Endothelial cell (in vitro differentiated cells): ENCODE measurements around the gene RHOF. TPM values are rescaled to one million over a fixed set of nuclear protein-coding genes. Genes with fewer than 3 reads are reported as not detected.

Experiments used
- DNase-seq: peaks from one replicate; pipeline ENCODE4 v3.0.0; 2021; ENCODE audit warnings: low spot score
- H3K27ac Mint-ChIP-seq: one replicate; pipeline ENCODE4 v1.8.0; 2021; ENCODE audit warnings: mixed read lengths, inconsistent platforms; ENCODE audit not compliant: unreplicated experiment
- H3K27me3 Mint-ChIP-seq: one replicate; pipeline ENCODE4 v1.8.0; 2021; ENCODE audit warnings: mild to moderate bottlenecking, moderate library complexity, mixed read lengths, inconsistent platforms; ENCODE audit not compliant: unreplicated experiment
- H3K36me3 Mint-ChIP-seq: one replicate; pipeline ENCODE4 v1.8.0; 2021; ENCODE audit warnings: mild to moderate bottlenecking, low read depth, mixed read lengths, inconsistent platforms; ENCODE audit not compliant: unreplicated experiment
- H3K4me1 Mint-ChIP-seq: one replicate; pipeline ENCODE4 v1.8.0; 2021; ENCODE audit warnings: mild to moderate bottlenecking, mixed read lengths, inconsistent platforms; ENCODE audit not compliant: unreplicated experiment
- H3K4me3 Mint-ChIP-seq: one replicate; pipeline ENCODE4 v1.8.0; 2021; ENCODE audit warnings: mild to moderate bottlenecking, mixed read lengths, inconsistent platforms; ENCODE audit not compliant: unreplicated experiment
- H3K9me3 Mint-ChIP-seq: one replicate; pipeline ENCODE4 v1.8.0; 2021; ENCODE audit warnings: mixed read lengths, inconsistent platforms; ENCODE audit not compliant: unreplicated experiment
- total RNA-seq: library from RNA; stranded (reverse); fragmentation: NEBNext Ultra II Directional; extraction: Animal tissue kit (Norgen Biotek cat#: 25700); gene quantifications from one replicate; pipeline ENCODE4 v1.2.1, GENCODE V29; 2021; ENCODE audit not compliant: unreplicated experiment
- TF ChIP-seq, protein P1 (sequence below): fragments of 200-600 bp; sonication (generic); IDR thresholded peaks from one replicate; pipeline ENCODE4 v1.5.0; 2021; ENCODE audit warnings: antibody characterized with exemption; ENCODE audit not compliant: unreplicated experiment

Gene RHOF
- total RNA-seq, 1 donor from 2014 or later: 25.7 TPM

DNA sequence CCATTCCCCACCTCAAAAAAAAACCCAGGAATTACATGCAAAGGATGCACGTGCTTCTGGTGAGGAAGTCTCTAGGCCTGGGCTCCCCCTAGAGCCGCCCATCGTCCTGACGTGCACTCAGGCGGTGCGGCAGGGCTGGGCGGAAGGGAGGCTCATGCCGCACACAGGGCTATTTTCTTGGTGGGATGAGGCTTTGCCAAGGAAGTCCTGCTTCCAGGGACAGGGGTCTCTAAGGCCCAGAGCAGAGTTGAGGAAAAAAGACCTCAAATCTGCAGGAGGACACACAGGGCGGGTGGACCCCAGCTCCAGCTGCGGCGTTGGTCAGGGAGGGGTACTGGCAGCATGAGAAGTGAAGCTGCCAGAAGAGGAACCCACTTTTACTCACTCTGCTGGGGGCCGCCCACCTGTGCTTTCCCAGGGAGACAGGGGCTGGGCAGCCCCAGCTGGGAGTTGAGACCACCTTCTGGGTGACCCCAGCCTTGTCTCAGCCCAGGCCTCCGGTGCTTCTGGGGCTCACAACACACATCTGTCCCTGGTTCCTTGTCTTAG is 4.2 kb downstream of the RHOF start:
- Mint-ChIP-seq H3K4me1 (peaks cover 19% of the 10 kb centered on the region), H3K27ac (peak overlapping the region; percentile 75), H3K27me3 (peaks cover 15% of the 10 kb centered on the region), H3K36me3 (peaks cover 4% of the 10 kb centered on the region), H3K4me3 (no peak overlapping the region), H3K9me3 (no peaks in the 10 kb centered on the region)
- no peak for DNase-seq
- TF ChIP-seq, protein P1, sequence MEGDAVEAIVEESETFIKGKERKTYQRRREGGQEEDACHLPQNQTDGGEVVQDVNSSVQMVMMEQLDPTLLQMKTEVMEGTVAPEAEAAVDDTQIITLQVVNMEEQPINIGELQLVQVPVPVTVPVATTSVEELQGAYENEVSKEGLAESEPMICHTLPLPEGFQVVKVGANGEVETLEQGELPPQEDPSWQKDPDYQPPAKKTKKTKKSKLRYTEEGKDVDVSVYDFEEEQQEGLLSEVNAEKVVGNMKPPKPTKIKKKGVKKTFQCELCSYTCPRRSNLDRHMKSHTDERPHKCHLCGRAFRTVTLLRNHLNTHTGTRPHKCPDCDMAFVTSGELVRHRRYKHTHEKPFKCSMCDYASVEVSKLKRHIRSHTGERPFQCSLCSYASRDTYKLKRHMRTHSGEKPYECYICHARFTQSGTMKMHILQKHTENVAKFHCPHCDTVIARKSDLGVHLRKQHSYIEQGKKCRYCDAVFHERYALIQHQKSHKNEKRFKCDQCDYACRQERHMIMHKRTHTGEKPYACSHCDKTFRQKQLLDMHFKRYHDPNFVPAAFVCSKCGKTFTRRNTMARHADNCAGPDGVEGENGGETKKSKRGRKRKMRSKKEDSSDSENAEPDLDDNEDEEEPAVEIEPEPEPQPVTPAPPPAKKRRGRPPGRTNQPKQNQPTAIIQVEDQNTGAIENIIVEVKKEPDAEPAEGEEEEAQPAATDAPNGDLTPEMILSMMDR: no peak

GRCh38 chr12:121788176-121788818 is 5.2 kb downstream of the RHOF start:
- peaks cover 17% of the 10 kb centered on the region for H3K27me3 Mint-ChIP-seq
- DNase-seq: no peak
- no peaks in the 10 kb centered on the region for H3K9me3 Mint-ChIP-seq
- H3K36me3 Mint-ChIP-seq: peaks cover 4% of the 10 kb centered on the region
- peaks cover 18% of the 10 kb centered on the region for H3K4me1 Mint-ChIP-seq
- TF ChIP-seq, protein P1: no peak
- no peak overlapping the region for H3K4me3 Mint-ChIP-seq
- no peak overlapping the region for H3K27ac Mint-ChIP-seq

DNA sequence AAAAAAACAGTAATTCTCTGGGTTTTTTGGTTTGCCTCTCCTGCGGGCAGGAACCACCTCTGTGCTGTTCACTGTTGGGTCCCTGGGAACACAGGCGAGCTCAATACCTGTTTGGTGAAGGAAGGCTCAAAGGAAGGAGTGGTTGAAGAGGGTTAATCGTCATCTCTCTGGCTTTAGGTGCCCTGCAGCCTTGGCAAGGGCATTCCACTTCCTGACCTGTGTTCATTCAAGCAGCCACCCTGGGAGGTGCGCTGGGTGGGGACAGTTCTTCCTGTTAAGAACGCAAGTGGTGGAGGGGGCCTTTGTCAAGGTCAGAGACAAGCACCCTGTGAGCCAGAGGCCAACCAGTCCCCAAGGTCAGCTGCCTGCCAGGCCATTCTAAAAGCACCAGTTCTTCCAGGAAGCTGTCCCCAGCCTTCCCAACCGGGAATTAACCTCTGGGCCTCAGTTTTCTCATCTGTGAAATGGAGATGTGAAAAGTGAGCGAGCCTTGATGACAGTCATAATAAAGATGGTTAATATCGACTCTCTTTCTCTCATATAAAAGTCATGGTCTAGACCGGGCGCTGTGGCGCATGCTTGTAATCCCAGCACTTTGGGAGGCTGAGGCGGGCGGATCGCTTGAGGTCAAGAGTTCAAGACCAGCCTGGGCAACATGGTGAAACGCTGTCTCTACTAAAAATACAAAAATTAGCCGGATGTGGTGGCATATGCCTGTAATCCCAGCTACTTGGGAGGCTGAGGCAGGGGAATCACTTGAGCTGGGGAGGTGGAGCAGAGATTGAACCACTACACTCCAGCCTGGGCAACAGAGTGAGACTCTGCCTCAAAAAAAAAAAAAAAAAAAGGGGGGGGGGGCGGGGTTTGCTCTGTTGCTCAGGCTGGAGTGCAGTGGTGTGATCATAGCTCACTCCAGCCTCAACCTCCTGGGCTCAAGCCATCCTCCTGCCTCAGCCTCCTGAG is 6.1 kb downstream of the RHOF start:
- H3K4me3 Mint-ChIP-seq: no peak overlapping the region
- peaks cover 17% of the 10 kb centered on the region for H3K27me3 Mint-ChIP-seq
- H3K9me3 Mint-ChIP-seq: no peaks in the 10 kb centered on the region
- TF ChIP-seq, protein P1: no peak
- H3K27ac Mint-ChIP-seq: no peak overlapping the region
- peaks cover 4% of the 10 kb centered on the region for H3K36me3 Mint-ChIP-seq
- peaks cover 16% of the 10 kb centered on the region for H3K4me1 Mint-ChIP-seq
- no peak for DNase-seq

GRCh38 chr12:121786440-121786825 is 7.1 kb downstream of the RHOF start:
- H3K9me3 Mint-ChIP-seq: no peaks in the 10 kb centered on the region
- peaks cover 17% of the 10 kb centered on the region for H3K4me1 Mint-ChIP-seq
- H3K4me3 Mint-ChIP-seq: no peak overlapping the region
- no peak for DNase-seq
- no peak overlapping the region for H3K27ac Mint-ChIP-seq
- TF ChIP-seq, protein P1: no peak
- peaks cover 4% of the 10 kb centered on the region for H3K36me3 Mint-ChIP-seq
- peaks cover 16% of the 10 kb centered on the region for H3K27me3 Mint-ChIP-seq

DNA sequence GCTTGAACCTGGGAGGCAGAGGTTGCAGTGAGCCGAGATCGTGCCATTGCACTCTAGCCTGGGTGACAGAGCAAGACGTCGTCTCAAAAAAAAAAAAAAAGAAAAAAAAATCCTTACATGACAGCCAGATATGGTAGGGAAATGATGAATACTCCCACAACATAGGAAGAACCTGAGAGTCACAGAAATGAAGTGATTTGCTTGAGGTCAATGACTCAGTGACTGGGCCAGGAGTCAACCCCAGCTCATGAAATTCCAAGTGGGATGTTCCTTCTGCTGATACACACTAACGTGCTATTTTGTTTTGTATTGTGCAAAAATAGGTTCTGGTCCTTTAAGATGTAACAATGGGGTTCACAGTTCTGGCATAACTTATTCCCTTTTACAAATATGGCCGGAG is 9.0 kb downstream of the RHOF start:
- Mint-ChIP-seq H3K4me1 (peaks cover 6% of the 10 kb centered on the region), H3K27ac (no peak overlapping the region), H3K36me3 (no peaks in the 10 kb centered on the region), H3K27me3 (peaks cover 7% of the 10 kb centered on the region), H3K9me3 (no peaks in the 10 kb centered on the region), H3K4me3 (no peak overlapping the region)
- no peak for DNase-seq
- TF ChIP-seq, protein P1: no peak
